K562 (cell line): ENCODE measurements around the gene RNF187. TPM values are rescaled to one million over a fixed set of nuclear protein-coding genes. Genes with fewer than 3 reads are reported as not detected.

Experiments used
- C11orf30 ChIP-seq: fragments of 450-650 bp; IDR thresholded peaks from 2 replicates; pipeline ENCODE4 v1.6.1; 2016; ENCODE audit warnings: low read depth, mild to moderate bottlenecking
- ETV6 ChIP-seq, 3 experiments: fragments of 150-350 bp in 1 of 3; sonication (generic) in 1 of 3; formaldehyde crosslinking in 1 of 3; IDR thresholded peaks; 2 replicates each; pipeline versions ENCODE4 v1.6.1 to v1.8.0; 2014 to 2022; ENCODE audit warnings: borderline replicate concordance in 2 of 3, low read depth in 2 of 3, antibody characterized with exemption in 1 of 3, low read length in 1 of 3, mild to moderate bottlenecking in 1 of 3, missing genetic modification reagents in 1 of 3
- NFATC3 ChIP-seq: fragments of 450-650 bp; IDR thresholded peaks from 2 replicates; pipeline ENCODE4 v1.6.1; 2017; ENCODE audit warnings: mild to moderate bottlenecking
- SFPQ ChIP-seq: fragments of 200-400 bp; formaldehyde crosslinking; IDR thresholded peaks from 2 replicates; pipeline ENCODE4 v1.6.1; 2017; ENCODE audit warnings: mild to moderate bottlenecking, low read depth, low read length, moderate library complexity
- SPI1 ChIP-seq: IDR thresholded peaks from 2 replicates; pipeline ENCODE4 v1.6.1; 2011; ENCODE audit warnings: low read depth, low read length, control low read depth, borderline replicate concordance
- YY1 ChIP-seq, 3 experiments: IDR thresholded peaks; 2 replicates each; pipeline ENCODE4 v1.6.1; 2011; ENCODE audit warnings: low read length in 2 of 3, mild to moderate bottlenecking in 2 of 3, moderate library complexity in 2 of 3, borderline replicate concordance in 1 of 3, control low read depth in 1 of 3, low read depth in 1 of 3; ENCODE audit not compliant: insufficient read depth in 3 of 3, insufficient replicate concordance in 2 of 3, control insufficient read depth in 1 of 3, insufficient read length in 1 of 3; ENCODE audit errors: extremely low read depth in 1 of 3
- ZBTB1 ChIP-seq: sonication (generic); formaldehyde crosslinking; IDR thresholded peaks from 2 replicates; pipeline ENCODE4 v1.8.1; 2023; ENCODE audit warnings: missing genetic modification reagents, low read depth, mild to moderate bottlenecking, borderline replicate concordance
- ZNF124 ChIP-seq: sonication (generic); formaldehyde crosslinking; IDR thresholded peaks from 2 replicates; pipeline ENCODE4 v1.8.1; 2022; ENCODE audit warnings: missing genetic modification reagents
- ZNF280A ChIP-seq: fragments of 450-650 bp; IDR thresholded peaks from 2 replicates; pipeline ENCODE4 v1.6.1; 2018; ENCODE audit warnings: mild to moderate bottlenecking, low read depth; ENCODE audit not compliant: partially characterized antibody
- ZNF592 ChIP-seq: fragments of 450-650 bp; IDR thresholded peaks from 2 replicates; pipeline ENCODE4 v1.6.1; 2017; ENCODE audit warnings: antibody characterized with exemption, mild to moderate bottlenecking
- ZNF644 ChIP-seq: fragments of 200-800 bp; sonication (Bioruptor generic); IDR thresholded peaks from 2 replicates; pipeline ENCODE4 v1.6.1; 2016; ENCODE audit warnings: low read depth, missing genetic modification characterization, missing compliant biosample characterization
- ZSCAN32 ChIP-seq: fragments of 450-650 bp; formaldehyde crosslinking; IDR thresholded peaks from 2 replicates; pipeline ENCODE4 v1.4.0; 2020; ENCODE audit warnings: mild to moderate bottlenecking, moderate library complexity
- polyA plus RNA-seq, 8 experiments: library from polyadenylated mRNA; depleted of rRNA in 4 of 8; stranded (reverse) in 5 of 8; unstranded in 3 of 8; fragments of >200 nt; fragmentation: Nextera tagmentation in 2 of 8; fragmentation: Illumina TruSeq in 1 of 8; extraction: Ambion mirVana in 2 of 8; extraction: Trizol in 1 of 8; gene quantifications; 2 replicates each; pipeline versions ENCODE4 v1.2.1 to v1.2.3, GENCODE V29; 2011 to 2014; ENCODE audit warnings: inconsistent platforms in 1 of 8, missing spikeins in 1 of 8
- total RNA-seq, 7 experiments: library from RNA; depleted of rRNA in 6 of 7; stranded (reverse); fragments of >200 nt in 6 of 7; fragmentation: Illumina TruSeq in 2 of 7; extraction: Trizol in 2 of 7; gene quantifications; 2 replicates each; pipeline versions ENCODE4 v1.2.1 to v1.2.3, GENCODE V29; 2011 to 2021; ENCODE audit warnings: low replicate concordance in 1 of 7
- TF ChIP-seq, protein P1 (sequence below): fragments of 450-650 bp; IDR thresholded peaks from 2 replicates; pipeline ENCODE4 v1.6.1; 2016; ENCODE audit warnings: antibody characterized with exemption

The RNF187 gene
- total and polyA plus RNA-seq, 9 of the 15 experiments (the other 6 are each of a cell fraction or from before 2014, with no cell fraction given), result 2.3 to 119 (median 41.9) TPM

GRCh38 chr1:228486596-228487335, 416 bp upstream of the RNF187 start (continued):
- no peak for TF ChIP-seq ZNF280A
- TF ChIP-seq, protein P1, sequence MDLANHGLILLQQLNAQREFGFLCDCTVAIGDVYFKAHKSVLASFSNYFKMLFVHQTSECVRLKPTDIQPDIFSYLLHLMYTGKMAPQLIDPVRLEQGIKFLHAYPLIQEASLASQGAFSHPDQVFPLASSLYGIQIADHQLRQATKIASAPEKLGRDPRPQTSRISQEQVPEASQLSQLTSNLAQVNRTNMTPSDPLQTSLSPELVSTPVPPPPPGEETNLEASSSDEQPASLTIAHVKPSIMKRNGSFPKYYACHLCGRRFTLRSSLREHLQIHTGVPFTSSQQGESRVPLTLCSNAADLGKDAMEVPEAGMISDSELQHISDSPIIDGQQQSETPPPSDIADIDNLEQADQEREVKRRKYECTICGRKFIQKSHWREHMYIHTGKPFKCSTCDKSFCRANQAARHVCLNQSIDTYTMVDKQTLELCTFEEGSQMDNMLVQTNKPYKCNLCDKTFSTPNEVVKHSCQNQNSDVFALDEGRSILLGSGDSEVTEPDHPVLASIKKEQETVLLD, result peak; percentile 96
- no peak for TF ChIP-seq SFPQ
- peak; percentile 91; the same call in 1 of the 2 replicates for TF ChIP-seq ZNF644 (tag)
- TF ChIP-seq C11orf30, result peak; percentile 49; the same call in 1 of the 2 replicates
- TF ChIP-seq ETV6 (IDR thresholded peaks at IDR 0.05; ENCODE audit: borderline replicate concordance in 1 of 2, low read depth in 2 of 2, low read length in 1 of 2), result no peak; a peak in 1 of 4 replicates
- TF ChIP-seq ETV6 (CRISPR knock-in tag; IDR thresholded peaks at IDR 0.05; ENCODE audit: borderline replicate concordance), result peak; percentile 97
- TF ChIP-seq ZBTB1, result peak; percentile 70
- peak in 2 of 3 experiments; percentile 33 to 50 for TF ChIP-seq YY1 (IDR thresholded peaks at IDR 0.05; ENCODE audit: borderline replicate concordance in 1 of 3, control insufficient read depth in 1 of 3, extremely low read depth in 1 of 3, insufficient read depth in 3 of 3, insufficient read length in 1 of 3, insufficient replicate concordance in 2 of 3, low read depth in 1 of 3, low read length in 2 of 3)
- TF ChIP-seq ZNF592, result no peak
- no peak for TF ChIP-seq ZSCAN32 (CRISPR knock-in tag)
- TF ChIP-seq NFATC3, result no peak
- no peak for TF ChIP-seq SPI1
- peak; percentile 88; the same call in 1 of the 2 replicates for TF ChIP-seq ZNF124
